Fibroblast of the aortic adventitia (primary cell): ENCODE measurements around the gene PHLDB2. TPM values are rescaled to one million over a fixed set of nuclear protein-coding genes. Genes with fewer than 3 reads are reported as not detected.

Experiments used
- DNase-seq: peaks from one replicate; pipeline ENCODE4 v3.0.0-alpha.2; 2010; ENCODE audit warnings: low read depth
- H3K4me3 ChIP-seq: 2 replicates; pipeline ENCODE4 v1.5.1; 2011; ENCODE audit warnings: low read depth, mild to moderate bottlenecking, control low read depth, low read length, moderate library complexity
- total RNA-seq: library from RNA; depleted of rRNA; stranded (reverse); fragments of >200 nt; gene quantifications from 2 replicates; pipeline ENCODE4 v1.2.3, GENCODE V29; 2012; ENCODE audit warnings: low replicate concordance
- TF ChIP-seq, protein P1 (sequence below): IDR thresholded peaks from 2 replicates; pipeline ENCODE4 v1.5.1; 2011; ENCODE audit warnings: mild to moderate bottlenecking, low read length, control low read depth, inconsistent platforms; ENCODE audit not compliant: insufficient read depth

Gene PHLDB2
- total RNA-seq, 1 donor: 79.2 TPM

DNA sequence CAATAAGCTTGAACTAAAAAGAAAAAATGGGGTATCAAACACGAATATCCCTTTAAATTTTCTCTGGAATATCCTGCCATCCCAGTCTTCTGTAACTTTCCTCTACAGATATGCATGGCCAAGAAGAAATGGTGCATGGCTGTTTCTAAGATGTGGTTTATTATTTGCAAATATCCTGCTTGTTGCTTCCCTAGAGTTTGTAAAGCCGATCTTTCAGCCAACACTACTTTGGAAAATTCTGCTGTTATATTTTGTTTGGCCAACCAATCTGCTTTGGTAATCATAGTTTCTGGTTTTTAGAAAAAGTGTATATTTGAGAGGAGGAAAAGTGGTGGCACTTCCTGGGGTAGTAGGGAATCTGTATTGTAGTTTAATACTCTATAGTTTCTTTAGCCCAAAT is 13.9 kb downstream of the PHLDB2 start:
- H3K4me3 ChIP-seq: no peak overlapping the region
- DNase-seq: peak; percentile 22
- TF ChIP-seq, protein P1, sequence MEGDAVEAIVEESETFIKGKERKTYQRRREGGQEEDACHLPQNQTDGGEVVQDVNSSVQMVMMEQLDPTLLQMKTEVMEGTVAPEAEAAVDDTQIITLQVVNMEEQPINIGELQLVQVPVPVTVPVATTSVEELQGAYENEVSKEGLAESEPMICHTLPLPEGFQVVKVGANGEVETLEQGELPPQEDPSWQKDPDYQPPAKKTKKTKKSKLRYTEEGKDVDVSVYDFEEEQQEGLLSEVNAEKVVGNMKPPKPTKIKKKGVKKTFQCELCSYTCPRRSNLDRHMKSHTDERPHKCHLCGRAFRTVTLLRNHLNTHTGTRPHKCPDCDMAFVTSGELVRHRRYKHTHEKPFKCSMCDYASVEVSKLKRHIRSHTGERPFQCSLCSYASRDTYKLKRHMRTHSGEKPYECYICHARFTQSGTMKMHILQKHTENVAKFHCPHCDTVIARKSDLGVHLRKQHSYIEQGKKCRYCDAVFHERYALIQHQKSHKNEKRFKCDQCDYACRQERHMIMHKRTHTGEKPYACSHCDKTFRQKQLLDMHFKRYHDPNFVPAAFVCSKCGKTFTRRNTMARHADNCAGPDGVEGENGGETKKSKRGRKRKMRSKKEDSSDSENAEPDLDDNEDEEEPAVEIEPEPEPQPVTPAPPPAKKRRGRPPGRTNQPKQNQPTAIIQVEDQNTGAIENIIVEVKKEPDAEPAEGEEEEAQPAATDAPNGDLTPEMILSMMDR: no peak

DNA sequence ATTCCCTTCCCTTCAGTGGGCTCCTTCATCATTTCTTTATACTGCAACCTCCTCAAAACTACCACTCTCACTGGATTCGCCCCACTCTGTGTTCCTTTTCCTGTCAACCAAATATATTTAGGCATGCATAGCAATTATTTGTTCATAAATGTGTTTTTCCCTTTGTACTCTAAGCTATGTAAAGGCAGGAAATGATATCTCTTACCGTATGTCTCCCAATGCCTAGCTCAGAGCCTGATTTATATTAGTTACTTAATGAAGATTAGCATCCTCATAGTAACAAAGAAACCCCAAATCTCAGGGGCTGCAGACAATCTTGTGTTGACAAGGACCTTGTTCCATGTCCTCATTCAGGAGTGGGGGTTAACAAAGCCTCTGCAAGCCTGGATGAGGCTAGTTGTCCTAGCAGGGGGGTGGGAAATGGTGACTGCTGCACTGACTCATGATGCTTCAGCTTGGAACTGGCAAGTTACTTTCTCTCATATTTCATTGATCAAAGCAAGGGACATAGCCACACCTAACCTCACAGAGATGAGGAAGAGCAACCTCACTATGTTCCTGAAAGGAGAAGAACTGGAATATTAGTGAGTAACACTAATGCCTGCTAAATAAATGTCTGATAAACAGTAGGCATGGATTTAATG is 15.2 kb downstream of the PHLDB2 start:
- TF ChIP-seq, protein P1: no peak
- no peak overlapping the region for H3K4me3 ChIP-seq
- peak; percentile 53 for DNase-seq

DNA sequence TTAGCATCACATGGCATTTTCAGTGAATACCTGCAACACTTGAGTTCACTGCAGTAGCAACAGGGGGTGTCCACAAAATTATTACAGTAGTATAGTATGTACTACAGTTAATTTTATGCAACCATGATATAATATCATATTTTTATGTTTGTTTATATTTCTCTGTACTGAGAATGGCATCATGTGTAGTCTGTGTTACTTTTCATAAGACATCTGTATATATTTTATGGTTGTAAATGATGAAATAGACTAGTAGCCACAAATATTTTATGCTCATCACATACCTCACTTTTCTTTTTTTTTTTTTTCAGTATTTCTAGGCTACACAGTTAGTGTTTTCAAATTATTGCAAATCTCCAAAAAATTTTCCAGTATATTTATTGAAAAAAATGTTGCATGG is 22.4 kb downstream of the PHLDB2 start:
- no peak overlapping the region for H3K4me3 ChIP-seq
- DNase-seq: no peak
- TF ChIP-seq, protein P1: no peak

DNA sequence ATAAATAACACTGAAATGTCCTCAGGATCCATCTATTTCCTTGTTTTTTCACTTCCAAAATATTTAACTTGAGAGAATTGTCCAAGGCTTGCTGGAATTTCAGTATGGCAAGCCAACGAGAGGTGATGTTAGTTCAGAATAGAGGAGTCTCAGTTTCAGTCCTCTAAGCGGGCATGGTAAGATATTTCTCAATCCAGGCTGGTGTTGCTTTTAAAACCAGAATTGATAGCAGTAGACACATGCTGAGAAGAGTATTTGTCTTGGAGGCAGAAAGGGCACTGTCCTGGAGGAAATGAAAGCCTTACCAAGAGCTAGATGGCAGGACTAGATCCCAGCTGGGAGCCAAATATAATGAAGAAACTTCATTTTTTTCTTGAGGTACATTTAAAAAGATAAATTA is 23.1 kb downstream of the PHLDB2 start:
- TF ChIP-seq, protein P1: no peak
- DNase-seq: no peak
- H3K4me3 ChIP-seq: no peak overlapping the region

DNA sequence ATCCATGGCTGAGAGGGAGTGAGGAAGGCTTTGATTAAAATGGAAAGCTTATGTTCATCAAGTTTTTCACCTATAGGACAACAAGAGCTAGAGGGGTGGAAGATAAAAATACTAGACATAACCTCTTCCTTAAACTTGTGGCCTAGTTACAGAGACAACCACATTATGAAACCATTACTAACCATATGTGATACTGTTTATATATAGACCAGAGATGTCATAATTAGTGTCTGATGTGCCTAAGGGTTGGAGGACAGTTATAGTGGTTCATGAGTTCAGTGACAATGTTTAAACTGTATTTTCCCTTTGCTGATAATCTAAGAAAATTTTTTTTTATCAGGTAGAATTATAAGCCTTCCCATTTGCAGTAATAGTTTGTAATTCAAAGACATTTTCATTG is 23.7 kb downstream of the PHLDB2 start:
- TF ChIP-seq, protein P1: no peak
- H3K4me3 ChIP-seq: no peak overlapping the region
- no peak for DNase-seq

DNA sequence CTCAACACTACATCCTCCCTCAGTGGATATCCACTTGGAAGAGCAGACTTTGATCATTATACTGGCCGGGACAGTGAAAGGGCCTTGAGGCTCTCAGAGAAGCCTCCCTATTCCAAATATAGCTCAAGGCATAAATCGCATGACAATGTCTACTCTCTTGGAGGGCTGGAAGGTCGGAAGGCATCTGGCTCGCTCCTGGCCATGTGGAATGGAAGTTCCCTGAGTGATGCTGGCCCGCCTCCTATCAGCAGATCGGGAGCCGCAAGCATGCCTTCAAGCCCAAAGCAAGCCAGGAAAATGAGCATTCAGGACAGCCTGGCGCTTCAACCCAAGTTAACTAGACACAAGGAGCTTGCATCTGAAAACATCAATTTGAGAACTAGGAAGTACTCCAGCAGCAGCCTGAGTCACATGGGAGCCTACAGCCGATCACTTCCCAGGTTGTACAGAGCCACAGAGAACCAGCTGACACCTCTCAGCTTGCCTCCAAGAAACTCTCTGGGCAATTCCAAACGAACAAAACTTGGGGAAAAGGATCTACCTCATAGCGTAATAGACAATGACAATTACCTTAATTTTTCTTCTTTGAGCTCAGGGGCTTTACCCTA is 25.4 kb downstream of the PHLDB2 start:
- no peak overlapping the region for H3K4me3 ChIP-seq
- TF ChIP-seq, protein P1: no peak
- peak; percentile 10 for DNase-seq

DNA sequence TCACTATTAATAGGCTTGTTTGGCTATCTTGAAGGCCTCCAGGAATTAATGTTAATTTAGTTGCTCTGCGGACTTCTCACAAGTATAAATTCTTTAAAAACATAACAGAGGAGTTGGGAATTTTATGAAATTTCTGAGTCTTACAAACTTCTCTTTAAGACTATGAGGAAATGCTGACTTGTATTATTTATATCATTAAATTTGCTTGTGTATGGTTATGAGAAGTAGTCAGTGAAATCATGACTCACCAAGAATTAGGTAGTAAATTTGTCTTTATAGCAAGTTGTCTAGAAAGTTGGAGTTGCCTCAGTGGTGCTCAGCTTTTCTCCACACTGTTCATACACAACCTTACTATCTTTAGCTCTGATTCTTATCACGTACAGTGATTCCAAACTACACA is 26.5 kb downstream of the PHLDB2 start:
- no peak for DNase-seq
- TF ChIP-seq, protein P1: no peak
- no peak overlapping the region for H3K4me3 ChIP-seq
